Measurements from ENCODE around the gene CHTF18. TPM values are rescaled to one million over a fixed set of nuclear protein-coding genes. Genes with fewer than 3 reads are reported as not detected.

Gene CHTF18
- total RNA-seq, 4 donors from 2014 or later: under 0.01 to 895 (median 31.1) TPM

DNA sequence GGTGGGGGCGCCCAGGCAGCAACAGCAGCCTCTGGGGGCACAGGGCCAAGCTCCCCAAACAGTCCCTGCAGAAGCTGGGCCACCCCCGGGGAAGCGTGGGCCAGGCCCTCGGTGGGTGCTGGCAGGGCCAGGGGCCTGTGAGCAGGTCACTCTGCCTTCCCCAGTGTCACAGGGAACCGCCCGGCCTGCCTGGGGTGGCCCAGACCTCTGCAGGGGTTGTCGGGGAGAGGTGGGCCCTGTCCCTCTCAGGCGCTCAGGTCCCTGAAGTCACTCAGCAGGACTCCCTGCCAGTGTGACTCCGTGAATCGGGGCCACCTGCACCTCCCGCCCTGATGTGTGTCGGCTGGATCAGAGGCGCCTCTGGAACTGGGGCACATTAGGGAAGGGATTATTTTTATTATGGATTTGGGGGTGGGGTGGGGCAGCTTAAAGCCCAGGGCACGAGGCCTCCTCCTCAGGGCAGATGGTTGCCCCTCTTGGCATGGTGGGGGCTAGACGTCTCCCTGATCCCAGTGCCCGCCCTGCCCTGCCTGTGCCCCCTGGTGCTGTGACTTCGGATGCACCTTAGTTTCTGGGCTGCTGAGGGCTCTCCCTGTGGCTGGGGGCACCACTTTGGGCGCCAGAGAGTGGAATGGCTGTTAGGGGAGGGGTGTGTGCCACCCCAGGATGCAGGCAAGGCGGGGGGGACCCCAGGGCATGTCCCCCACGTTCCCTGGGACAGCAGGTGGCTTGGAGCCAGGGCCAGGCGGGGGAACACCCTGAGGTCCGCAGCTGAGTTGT lies 13.4 kb downstream of the CHTF18 start:
- Histone ChIP-seq H3K9me3 (no peaks in the 10 kb centered on the region), H3K27me3 (peaks cover 11 to 22% of the 10 kb centered on the region in 2 donors), H3K4me3 (no peak overlapping the region), H3K36me3 (no peaks in the 10 kb centered on the region), H3K4me1 (no peaks in the 10 kb centered on the region), H3K27ac (no peak overlapping the region)
- no peak for DNase-seq
- TF ChIP-seq, protein P1, sequence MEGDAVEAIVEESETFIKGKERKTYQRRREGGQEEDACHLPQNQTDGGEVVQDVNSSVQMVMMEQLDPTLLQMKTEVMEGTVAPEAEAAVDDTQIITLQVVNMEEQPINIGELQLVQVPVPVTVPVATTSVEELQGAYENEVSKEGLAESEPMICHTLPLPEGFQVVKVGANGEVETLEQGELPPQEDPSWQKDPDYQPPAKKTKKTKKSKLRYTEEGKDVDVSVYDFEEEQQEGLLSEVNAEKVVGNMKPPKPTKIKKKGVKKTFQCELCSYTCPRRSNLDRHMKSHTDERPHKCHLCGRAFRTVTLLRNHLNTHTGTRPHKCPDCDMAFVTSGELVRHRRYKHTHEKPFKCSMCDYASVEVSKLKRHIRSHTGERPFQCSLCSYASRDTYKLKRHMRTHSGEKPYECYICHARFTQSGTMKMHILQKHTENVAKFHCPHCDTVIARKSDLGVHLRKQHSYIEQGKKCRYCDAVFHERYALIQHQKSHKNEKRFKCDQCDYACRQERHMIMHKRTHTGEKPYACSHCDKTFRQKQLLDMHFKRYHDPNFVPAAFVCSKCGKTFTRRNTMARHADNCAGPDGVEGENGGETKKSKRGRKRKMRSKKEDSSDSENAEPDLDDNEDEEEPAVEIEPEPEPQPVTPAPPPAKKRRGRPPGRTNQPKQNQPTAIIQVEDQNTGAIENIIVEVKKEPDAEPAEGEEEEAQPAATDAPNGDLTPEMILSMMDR (IDR thresholded peaks at IDR 0.05): no peak
- no peak for TF ChIP-seq POLR2A (IDR thresholded peaks at IDR 0.05)
- intact Hi-C loops (cut with DNase I; ENCODE audit: low total_unique reads): no loop called here

DNA sequence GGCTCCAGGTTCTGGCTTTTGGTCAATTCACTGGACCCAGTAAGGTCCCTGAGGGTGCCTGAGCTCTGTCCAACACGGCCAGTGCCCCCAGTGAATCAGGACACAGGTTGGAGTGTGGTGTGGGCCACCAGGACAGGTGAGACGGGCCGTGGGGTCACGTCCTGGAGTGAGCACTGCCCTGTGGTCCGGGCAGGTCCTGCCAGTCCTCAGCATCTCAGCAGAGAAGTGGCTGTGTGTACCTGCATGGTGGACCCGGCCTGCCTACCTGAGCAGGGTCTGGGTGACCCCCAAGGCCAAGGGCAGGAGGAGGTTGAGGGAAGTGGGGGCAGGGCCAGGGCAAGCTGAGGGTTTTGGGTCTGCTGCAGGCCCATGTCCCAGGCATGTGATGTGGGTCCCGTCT lies 14.0 kb downstream of the CHTF18 start:
- no peaks in the 10 kb centered on the region for H3K9me3 ChIP-seq
- no peak overlapping the region for H3K4me3 ChIP-seq
- intact Hi-C loops (cut with DNase I; ENCODE audit: low total_unique reads): no loop called here
- no peak for DNase-seq
- TF ChIP-seq, protein P1 (IDR thresholded peaks at IDR 0.05): no peak
- no peak for TF ChIP-seq POLR2A (IDR thresholded peaks at IDR 0.05)
- peaks cover 11 to 22% of the 10 kb centered on the region in 2 donors for H3K27me3 ChIP-seq
- no peaks in the 10 kb centered on the region for H3K36me3 ChIP-seq
- H3K27ac ChIP-seq: no peak overlapping the region
- no peaks in the 10 kb centered on the region for H3K4me1 ChIP-seq

DNA sequence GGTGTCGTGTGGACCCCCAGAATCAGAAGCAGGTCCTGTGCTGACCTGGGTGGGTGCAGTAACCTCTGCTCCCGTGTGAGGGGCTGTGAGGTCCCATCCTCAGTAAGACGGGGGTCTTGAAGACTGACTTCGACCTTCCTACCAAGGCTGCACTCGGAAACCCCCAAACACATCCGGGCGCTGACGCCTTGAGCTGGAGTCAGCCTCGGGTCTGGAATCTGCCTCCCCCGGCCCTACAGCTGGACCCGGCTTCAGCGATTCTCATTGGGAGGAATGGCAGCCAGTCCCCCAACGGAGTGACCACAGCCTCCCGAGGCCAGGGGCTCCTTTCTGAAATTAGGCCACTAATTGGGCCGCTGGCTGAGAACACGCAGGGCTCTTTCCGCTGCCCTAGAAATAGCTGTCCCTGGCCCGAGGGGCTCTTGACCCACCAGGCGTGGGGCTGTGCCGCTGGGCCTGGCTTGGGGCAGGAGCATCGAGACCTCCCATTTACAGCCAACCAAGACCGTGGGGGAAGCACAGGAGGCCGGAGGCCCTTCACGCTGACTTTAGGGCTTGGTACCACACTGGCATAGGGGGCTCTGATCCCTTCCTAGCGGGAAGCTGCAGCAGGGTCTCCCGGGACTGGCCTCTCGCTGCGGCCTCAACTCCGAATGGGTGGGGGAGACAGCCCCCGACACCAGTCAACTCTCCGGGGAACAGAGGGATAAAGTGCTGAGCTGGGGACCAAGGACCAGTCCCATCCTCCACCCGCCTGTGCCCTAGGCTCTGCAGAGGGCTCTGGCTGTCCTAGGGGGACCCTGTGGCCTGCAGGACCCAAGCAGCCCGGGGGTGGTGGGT lies 14.7 kb downstream of the CHTF18 start:
- DNase-seq: no peak
- H3K27me3 ChIP-seq: peaks cover 11 to 22% of the 10 kb centered on the region in 2 donors
- intact Hi-C loops (cut with DNase I; ENCODE audit: low total_unique reads): no loop called here

DNA sequence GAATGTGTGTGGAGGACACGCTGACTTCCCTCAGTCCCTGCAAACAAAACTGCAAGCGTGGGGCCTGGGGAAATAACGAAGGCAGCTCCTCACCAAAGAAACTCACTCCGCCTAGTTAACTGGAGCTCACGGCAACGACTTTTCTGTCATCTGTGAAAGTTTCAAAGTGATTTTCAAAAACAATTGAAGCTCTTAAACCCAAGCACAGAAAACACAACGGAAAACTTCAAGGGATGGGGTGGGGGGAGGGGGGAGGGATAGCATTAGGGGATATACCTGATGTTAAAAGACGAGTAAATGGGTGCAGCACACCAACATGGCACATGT lies 15.3 kb downstream of the CHTF18 start:
- Histone ChIP-seq H3K27me3 (peaks cover 11 to 22% of the 10 kb centered on the region in 2 donors), H3K4me1 (no peaks in the 10 kb centered on the region), H3K4me3 (no peak overlapping the region), H3K27ac (no peak overlapping the region), H3K9me3 (no peaks in the 10 kb centered on the region), H3K36me3 (no peaks in the 10 kb centered on the region)
- intact Hi-C loops (cut with DNase I; ENCODE audit: low total_unique reads): no loop called here
- no peak for TF ChIP-seq POLR2A (IDR thresholded peaks at IDR 0.05)
- TF ChIP-seq, protein P1 (IDR thresholded peaks at IDR 0.05): no peak
- no peak for DNase-seq

More for the DNA sequence above, 14.7 kb downstream of the CHTF18 start:
- H3K9me3 ChIP-seq: no peaks in the 10 kb centered on the region
- H3K27ac ChIP-seq: no peak overlapping the region
- TF ChIP-seq, protein P1 (IDR thresholded peaks at IDR 0.05): no peak
- no peak for TF ChIP-seq POLR2A (IDR thresholded peaks at IDR 0.05)
- H3K36me3 ChIP-seq: no peaks in the 10 kb centered on the region
- H3K4me1 ChIP-seq: no peaks in the 10 kb centered on the region
- H3K4me3 ChIP-seq: no peak overlapping the region
